Astrocyte of the spinal cord (primary cell): Measurements from ENCODE around the gene SERPINI2.

Experiments used
- DNase-seq: peaks from one replicate; pipeline ENCODE4 v3.0.0; 2011; ENCODE audit warnings: low read depth, low spot score
- H3K4me3 ChIP-seq: 2 replicates; pipeline ENCODE4 v1.5.1; 2011; ENCODE audit warnings: low read depth, mild to moderate bottlenecking, low read length, moderate library complexity
- in situ Hi-C: cut with HindIII; loops from 2 replicates; pipeline ENCODE4 v1.10.0; 2017; ENCODE audit warnings: low sequenced_read_pairs
- TF ChIP-seq, protein P1 (sequence below): IDR thresholded peaks from 2 replicates; pipeline ENCODE4 v1.5.1; 2012; ENCODE audit warnings: low read depth, mild to moderate bottlenecking, low read length, inconsistent platforms

The SERPINI2 gene

DNA sequence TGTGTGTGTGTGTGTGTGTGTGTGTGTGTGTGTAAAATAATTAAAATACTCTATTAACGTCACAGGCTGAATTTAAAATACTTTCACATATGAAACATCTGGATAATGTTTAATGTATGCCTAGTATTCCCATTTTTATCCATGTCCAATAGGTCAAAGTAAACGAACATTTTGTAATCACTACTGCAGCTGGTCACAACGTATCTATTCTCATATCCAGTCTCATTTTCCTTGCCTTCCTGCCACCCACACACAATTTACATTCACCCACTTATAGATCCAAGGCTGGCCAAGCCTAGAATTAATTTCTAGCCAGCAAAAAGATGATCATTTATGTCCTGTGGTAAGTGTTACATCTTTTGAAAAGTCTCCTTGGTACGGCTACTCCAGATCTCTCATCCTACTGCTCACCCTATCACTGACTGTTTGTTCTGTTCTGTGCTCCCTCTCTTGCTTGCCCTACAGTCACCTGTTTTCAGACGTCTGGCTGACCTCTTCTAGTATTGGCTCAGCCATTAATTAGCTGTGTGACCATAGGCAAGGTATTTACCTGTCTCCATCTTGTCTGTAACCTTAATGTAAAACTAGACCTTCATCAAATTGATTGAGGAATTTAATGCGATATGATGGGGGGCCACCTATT lies 17.6 kb downstream of the SERPINI2 start:
- in situ Hi-C loops, result no loop called here
- TF ChIP-seq, protein P1, sequence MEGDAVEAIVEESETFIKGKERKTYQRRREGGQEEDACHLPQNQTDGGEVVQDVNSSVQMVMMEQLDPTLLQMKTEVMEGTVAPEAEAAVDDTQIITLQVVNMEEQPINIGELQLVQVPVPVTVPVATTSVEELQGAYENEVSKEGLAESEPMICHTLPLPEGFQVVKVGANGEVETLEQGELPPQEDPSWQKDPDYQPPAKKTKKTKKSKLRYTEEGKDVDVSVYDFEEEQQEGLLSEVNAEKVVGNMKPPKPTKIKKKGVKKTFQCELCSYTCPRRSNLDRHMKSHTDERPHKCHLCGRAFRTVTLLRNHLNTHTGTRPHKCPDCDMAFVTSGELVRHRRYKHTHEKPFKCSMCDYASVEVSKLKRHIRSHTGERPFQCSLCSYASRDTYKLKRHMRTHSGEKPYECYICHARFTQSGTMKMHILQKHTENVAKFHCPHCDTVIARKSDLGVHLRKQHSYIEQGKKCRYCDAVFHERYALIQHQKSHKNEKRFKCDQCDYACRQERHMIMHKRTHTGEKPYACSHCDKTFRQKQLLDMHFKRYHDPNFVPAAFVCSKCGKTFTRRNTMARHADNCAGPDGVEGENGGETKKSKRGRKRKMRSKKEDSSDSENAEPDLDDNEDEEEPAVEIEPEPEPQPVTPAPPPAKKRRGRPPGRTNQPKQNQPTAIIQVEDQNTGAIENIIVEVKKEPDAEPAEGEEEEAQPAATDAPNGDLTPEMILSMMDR, result no peak
- DNase-seq, result no peak
- H3K4me3 ChIP-seq, result no peak overlapping the region

DNA sequence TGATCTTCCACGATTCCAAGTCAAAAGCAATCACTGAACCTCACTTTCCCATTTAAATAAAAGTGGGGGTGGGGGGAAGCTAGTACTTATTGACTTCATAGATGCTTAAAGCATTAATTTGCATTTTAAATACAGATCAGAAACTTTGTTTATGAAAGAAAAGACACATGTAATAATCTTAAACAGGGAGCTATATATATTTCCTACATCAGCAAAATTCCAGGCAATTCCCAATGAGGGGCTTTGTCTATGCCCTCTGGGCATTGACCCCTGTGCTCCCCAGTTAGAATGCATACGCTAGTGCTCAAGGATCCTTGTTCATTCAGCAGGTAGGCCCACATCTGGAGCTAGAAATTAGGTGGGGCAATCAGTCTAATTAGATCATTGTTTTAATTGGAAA lies 20.0 kb downstream of the SERPINI2 start:
- in situ Hi-C loops, result no loop called here
- H3K4me3 ChIP-seq, result no peak overlapping the region
- no peak for DNase-seq
- TF ChIP-seq, protein P1, result no peak

DNA sequence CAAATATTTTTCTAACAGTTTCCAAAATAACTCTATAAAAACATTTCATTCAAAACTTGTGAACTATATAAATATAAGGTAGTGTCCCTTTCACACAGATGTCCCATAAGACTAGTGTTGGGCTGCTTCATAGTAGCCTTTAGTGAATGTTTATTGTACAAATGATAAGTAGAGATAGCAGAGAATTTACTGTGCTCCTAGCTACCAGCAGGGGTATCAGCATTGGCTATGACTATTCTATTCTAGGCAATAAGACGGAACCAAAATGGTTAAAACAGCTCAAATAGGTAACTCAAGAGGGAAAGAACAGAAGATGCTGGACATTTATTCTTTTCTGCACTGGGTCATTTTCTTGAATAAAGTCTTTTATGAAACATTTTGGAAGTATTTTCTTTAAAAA lies 22.6 kb downstream of the SERPINI2 start:
- in situ Hi-C loops, result no loop called here
- no peak for DNase-seq
- H3K4me3 ChIP-seq, result no peak overlapping the region
- TF ChIP-seq, protein P1, result no peak

DNA sequence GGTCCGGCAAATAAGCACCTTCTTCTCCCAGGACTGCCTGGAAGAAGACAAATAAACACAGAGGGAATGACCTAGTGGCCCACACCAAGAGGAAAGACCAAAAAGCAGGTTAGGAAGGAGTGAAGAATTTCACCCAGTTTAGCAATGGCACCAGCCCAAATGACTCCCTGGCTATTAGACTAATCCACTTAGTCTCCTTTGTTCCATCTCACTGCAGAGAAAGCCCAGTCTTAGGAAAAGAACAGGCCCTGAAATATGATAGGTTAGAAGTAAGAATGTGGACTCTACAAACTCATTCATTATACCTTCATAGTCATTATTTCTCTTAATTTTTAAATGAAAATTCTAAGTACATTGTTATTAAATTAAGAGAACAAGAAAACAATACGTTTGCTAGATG lies 23.2 kb downstream of the SERPINI2 start:
- no peak overlapping the region for H3K4me3 ChIP-seq
- in situ Hi-C loops, result no loop called here
- DNase-seq, result no peak
- TF ChIP-seq, protein P1, result no peak

DNA sequence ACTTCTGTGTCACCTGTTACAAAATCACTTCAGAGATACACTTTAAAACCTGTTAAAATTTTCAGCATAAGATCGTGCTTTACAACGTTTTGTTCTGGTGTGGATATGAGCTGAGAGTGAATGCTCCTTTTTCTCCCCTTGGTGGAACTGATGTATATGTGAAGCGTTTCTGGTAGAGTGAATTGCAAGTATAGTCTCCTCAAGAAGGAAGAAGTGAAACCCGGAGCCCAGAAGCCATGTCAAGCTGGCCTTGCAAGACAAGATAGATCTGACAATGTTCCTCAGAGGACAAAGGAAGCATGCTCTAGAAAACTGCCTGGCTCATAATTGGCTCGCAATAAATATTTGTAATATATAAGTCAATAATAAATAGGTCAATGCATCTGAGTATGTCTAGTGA lies 23.6 kb downstream of the SERPINI2 start:
- H3K4me3 ChIP-seq, result no peak overlapping the region
- TF ChIP-seq, protein P1, result no peak
- in situ Hi-C loops, result no loop called here
- no peak for DNase-seq

DNA sequence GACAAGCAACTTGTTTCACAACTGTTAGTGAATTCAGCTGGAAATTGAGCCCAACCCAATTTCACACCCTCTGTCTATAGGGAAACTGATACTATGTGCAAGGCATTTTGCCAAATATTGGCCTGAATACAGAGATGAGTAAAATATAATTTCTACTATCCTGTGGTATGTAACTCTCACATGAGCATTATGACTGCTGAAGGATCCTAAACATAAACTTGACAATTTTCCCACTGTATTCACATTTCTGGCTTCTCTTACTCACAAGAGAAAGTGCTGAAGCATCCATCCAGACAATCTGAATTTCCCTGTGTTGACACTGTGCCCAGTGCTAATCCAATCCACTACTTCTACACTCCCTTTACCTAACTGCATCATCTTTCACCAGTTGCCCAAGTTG lies 28.4 kb downstream of the SERPINI2 start:
- in situ Hi-C loops, result no loop called here

More for the DNA sequence above, 28.4 kb downstream of the SERPINI2 start:
- no peak for DNase-seq
- TF ChIP-seq, protein P1, result no peak
- H3K4me3 ChIP-seq, result no peak overlapping the region
